Fibroblast of lung (primary cell): Measurements from ENCODE around the gene POLR3G.

Experiments used
- EZH2 ChIP-seq: IDR thresholded peaks from 2 replicates; pipeline ENCODE4 v1.5.1; 2012; ENCODE audit warnings: low read length, control low read depth, mild to moderate bottlenecking; ENCODE audit errors: missing control alignments
- TF ChIP-seq, protein P1 (sequence below), 2 donors: IDR thresholded peaks in 1 of 2; conservative IDR thresholded peaks in 1 of 2; 1 replicate in 1 of 2; 2 replicates in 1 of 2; pipeline ENCODE4 v1.5.1; 2011 to 2012; ENCODE audit warnings: low read length in 2 of 2, control low read depth in 1 of 2, inconsistent platforms in 1 of 2, low read depth in 1 of 2, mild to moderate bottlenecking in 1 of 2

DNA sequence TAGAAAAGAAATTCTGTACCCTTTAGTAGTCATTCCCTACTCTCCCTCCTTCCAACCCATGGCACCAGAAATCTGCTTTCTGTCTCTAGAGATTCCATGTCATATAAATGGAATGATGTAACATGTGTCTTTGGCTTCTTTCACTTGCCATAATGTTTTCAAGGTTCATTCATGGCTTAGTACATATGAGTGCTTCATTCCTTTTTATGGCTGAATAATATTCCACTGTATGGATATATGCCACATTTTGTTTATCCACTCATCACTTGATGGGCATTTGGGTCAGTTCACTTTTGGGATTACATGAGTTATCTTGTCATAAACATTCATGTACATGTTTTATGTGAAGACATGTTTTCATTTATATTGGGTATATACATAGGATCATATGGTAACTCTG is 19.4 kb downstream of the POLR3G start:
- TF ChIP-seq EZH2, result no peak
- TF ChIP-seq, protein P1, sequence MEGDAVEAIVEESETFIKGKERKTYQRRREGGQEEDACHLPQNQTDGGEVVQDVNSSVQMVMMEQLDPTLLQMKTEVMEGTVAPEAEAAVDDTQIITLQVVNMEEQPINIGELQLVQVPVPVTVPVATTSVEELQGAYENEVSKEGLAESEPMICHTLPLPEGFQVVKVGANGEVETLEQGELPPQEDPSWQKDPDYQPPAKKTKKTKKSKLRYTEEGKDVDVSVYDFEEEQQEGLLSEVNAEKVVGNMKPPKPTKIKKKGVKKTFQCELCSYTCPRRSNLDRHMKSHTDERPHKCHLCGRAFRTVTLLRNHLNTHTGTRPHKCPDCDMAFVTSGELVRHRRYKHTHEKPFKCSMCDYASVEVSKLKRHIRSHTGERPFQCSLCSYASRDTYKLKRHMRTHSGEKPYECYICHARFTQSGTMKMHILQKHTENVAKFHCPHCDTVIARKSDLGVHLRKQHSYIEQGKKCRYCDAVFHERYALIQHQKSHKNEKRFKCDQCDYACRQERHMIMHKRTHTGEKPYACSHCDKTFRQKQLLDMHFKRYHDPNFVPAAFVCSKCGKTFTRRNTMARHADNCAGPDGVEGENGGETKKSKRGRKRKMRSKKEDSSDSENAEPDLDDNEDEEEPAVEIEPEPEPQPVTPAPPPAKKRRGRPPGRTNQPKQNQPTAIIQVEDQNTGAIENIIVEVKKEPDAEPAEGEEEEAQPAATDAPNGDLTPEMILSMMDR (conservative IDR thresholded peaks at IDR 0.05 in 1 of 2, IDR thresholded peaks at IDR 0.05 in 1 of 2; ENCODE audit: low read depth in 1 of 2, low read length in 2 of 2), result no peak
